DOHH2 (cell line): ENCODE results near the gene REP15.

Experiments
- CTCF ChIP-seq: fragments of 200-600 bp; sonication (generic); IDR thresholded peaks from one replicate; pipeline ENCODE4 v1.5.1; 2014; ENCODE audit warnings: antibody characterized with exemption, mild to moderate bottlenecking, low read depth, low read length; ENCODE audit not compliant: poor library complexity, severe bottlenecking
- EZH2phosphoT487 ChIP-seq: fragments of 200-600 bp; sonication (generic); IDR thresholded peaks from 2 replicates; pipeline ENCODE4 v1.6.1; 2017; ENCODE audit warnings: borderline replicate concordance, mild to moderate bottlenecking, antibody characterized with exemption, low read length, moderate library complexity, mixed read lengths

DNA sequence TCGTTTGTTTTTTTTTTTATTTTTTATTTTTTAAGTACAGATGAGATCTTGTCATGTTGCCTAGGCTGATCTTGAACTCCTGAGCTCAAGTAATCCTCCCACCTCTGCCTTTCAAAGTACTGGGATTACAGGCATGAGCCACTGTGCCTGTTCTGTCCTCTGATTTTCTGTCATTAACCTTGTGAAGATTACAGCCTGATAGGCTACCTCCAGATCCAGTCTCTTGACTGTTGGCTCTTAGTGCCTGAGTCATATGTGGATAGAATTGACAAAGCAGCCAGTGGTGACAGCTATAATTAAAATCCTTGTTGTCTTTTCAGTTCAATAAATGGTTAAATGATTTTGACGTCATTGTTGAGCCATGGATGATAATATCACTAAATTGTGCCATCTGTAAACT lies 21.3 kb upstream of the REP15 start:
- TF ChIP-seq CTCF (no peak), EZH2phosphoT487 (no peak)
